ENCODE results near the gene CBLB.

The CBLB gene

GRCh38 chr3:105845488-105845887 is 23.3 kb downstream of the CBLB start:
- no peak for DNase-seq

- DNase-seq, result no peak
Observed at GRCh38 chr3:105844704-105845103, 24.1 kb downstream of the CBLB start.

GRCh38 chr3:105843994-105844393 is 24.8 kb downstream of the CBLB start:
- no peak for DNase-seq

- no peak for DNase-seq
Observed at GRCh38 chr3:105842943-105843342, 25.9 kb downstream of the CBLB start.

GRCh38 chr3:105842449-105842848 is 26.4 kb downstream of the CBLB start:
- DNase-seq, result no peak

- no peak for DNase-seq
Observed at GRCh38 chr3:105837947-105838346, 30.9 kb downstream of the CBLB start.

- peak in 2 of 4 experiments; percentile 22 to 44 for DNase-seq
Observed at GRCh38 chr3:105837143-105837740, 31.6 kb downstream of the CBLB start.

GRCh38 chr3:105836533-105836932 is 32.3 kb downstream of the CBLB start:
- no peak for DNase-seq

- DNase-seq, result no peak
Observed at GRCh38 chr3:105835606-105836005, 33.2 kb downstream of the CBLB start.

GRCh38 chr3:105834768-105835167 is 34.0 kb downstream of the CBLB start:
- no peak for DNase-seq

- no peak for DNase-seq
Observed at GRCh38 chr3:105832644-105833043, 36.2 kb downstream of the CBLB start.

- no peak for DNase-seq
Observed at GRCh38 chr3:105830836-105831235, 38.0 kb downstream of the CBLB start.

- DNase-seq, result peak in 2 of 4 experiments; percentile 18 to 19
Observed at GRCh38 chr3:105829871-105830622, 38.8 kb downstream of the CBLB start.

- DNase-seq, result no peak
Observed at GRCh38 chr3:105829229-105829628, 39.6 kb downstream of the CBLB start.

- peak in 2 of 4 experiments; percentile 18 to 20 for DNase-seq
Observed at GRCh38 chr3:105828703-105829102, 40.1 kb downstream of the CBLB start.

- DNase-seq, result peak; percentile 78 to 91 (median 86)
Observed at GRCh38 chr3:105827959-105828358, 40.9 kb downstream of the CBLB start.

- DNase-seq, result peak in 2 of 4 experiments; percentile 51 to 61
Observed at GRCh38 chr3:105826778-105827634, 41.8 kb downstream of the CBLB start.

GRCh38 chr3:105824129-105824528 is 44.7 kb downstream of the CBLB start:
- no peak for DNase-seq

GRCh38 chr3:105823149-105823867 is 45.5 kb downstream of the CBLB start:
- DNase-seq, result peak; percentile 28 to 71 (median 52)

GRCh38 chr3:105822171-105823123 is 46.4 kb downstream of the CBLB start:
- no peak for DNase-seq

- peak in 1 of 4 experiments; percentile 13 for DNase-seq
Observed at GRCh38 chr3:105821433-105821832, 47.4 kb downstream of the CBLB start.
